ENCODE measurements around the gene ADSS1.

Gene ADSS1

GRCh38 chr14:104700225-104700651 lies 23.8 kb upstream of the ADSS1 start:
- no peak for DNase-seq (ENCODE audit: low read depth)

- no peak for DNase-seq (ENCODE audit: low read depth)
Observed at GRCh38 chr14:104700747-104701217, 23.2 kb upstream of the ADSS1 start.

GRCh38 chr14:104701383-104702076 lies 22.5 kb upstream of the ADSS1 start:
- DNase-seq (ENCODE audit: low read depth): no peak

GRCh38 chr14:104702106-104702505 lies 21.9 kb upstream of the ADSS1 start:
- no peak for DNase-seq (ENCODE audit: low read depth)

- no peak for DNase-seq (ENCODE audit: low read depth)
Observed at GRCh38 chr14:104702673-104703072, 21.4 kb upstream of the ADSS1 start.

- no peak for DNase-seq (ENCODE audit: low read depth)
Observed at GRCh38 chr14:104703269-104703668, 20.8 kb upstream of the ADSS1 start.

- DNase-seq (ENCODE audit: low read depth): no peak
Observed at GRCh38 chr14:104704252-104704651, 19.8 kb upstream of the ADSS1 start.

- DNase-seq (ENCODE audit: low read depth): no peak
Observed at GRCh38 chr14:104705340-104706047, 18.5 kb upstream of the ADSS1 start.

GRCh38 chr14:104706733-104707607 lies 17.1 kb upstream of the ADSS1 start:
- DNase-seq (ENCODE audit: low read depth): no peak

GRCh38 chr14:104707608-104708595 lies 16.1 kb upstream of the ADSS1 start:
- DNase-seq (ENCODE audit: low read depth): no peak

- peak; percentile 45 for DNase-seq (ENCODE audit: low read depth)
Observed at GRCh38 chr14:104708606-104709268, 15.3 kb upstream of the ADSS1 start.

- no peak for DNase-seq (ENCODE audit: low read depth)
Observed at GRCh38 chr14:104709387-104710039, 14.5 kb upstream of the ADSS1 start.

- no peak for DNase-seq (ENCODE audit: low read depth)
Observed at GRCh38 chr14:104710071-104710735, 13.8 kb upstream of the ADSS1 start.

- no peak for DNase-seq (ENCODE audit: low read depth)
Observed at GRCh38 chr14:104712881-104713734, 10.9 kb upstream of the ADSS1 start.

GRCh38 chr14:104714066-104714465 lies 10.0 kb upstream of the ADSS1 start:
- no peak for DNase-seq (ENCODE audit: low read depth)

GRCh38 chr14:104714681-104715080 lies 9.3 kb upstream of the ADSS1 start:
- DNase-seq (ENCODE audit: low read depth): no peak

- no peak for DNase-seq (ENCODE audit: low read depth)
Observed at GRCh38 chr14:104715416-104715815, 8.6 kb upstream of the ADSS1 start.

- no peak for DNase-seq (ENCODE audit: low read depth)
Observed at GRCh38 chr14:104715871-104716270, 8.2 kb upstream of the ADSS1 start.

- DNase-seq (ENCODE audit: low read depth): no peak
Observed at GRCh38 chr14:104717137-104717536, 6.9 kb upstream of the ADSS1 start.

Measured in stimulated activated CD8-positive, alpha-beta memory T cell treated with anti-CD3 and anti-CD28 coated beads, Interleukin-12 subunit alpha, Interleukin-12 subunit beta, amount 100 ng/mL, for 1 hour (primary cell).